Peyer's patch (tissue), 4 donors: ENCODE data around the gene IBSP.

Source experiments
- POLR2A ChIP-seq, 2 donors: fragments of 450-650 bp; IDR thresholded peaks; one replicate each; pipeline ENCODE4 v1.5.1; 2017; ENCODE audit warnings: antibody characterized with exemption in 2 of 2, mild to moderate bottlenecking in 2 of 2, moderate library complexity in 2 of 2
- TF ChIP-seq, protein P1 (sequence below), 6 experiments: fragments of 450-650 bp in 4 of 6; fragments of 200-600 bp in 2 of 6; sonication (generic) in 1 of 6; IDR thresholded peaks; one replicate each; pipeline ENCODE4 v1.5.1; 2017 to 2019; ENCODE audit warnings: antibody characterized with exemption in 6 of 6, mild to moderate bottlenecking in 3 of 6, moderate library complexity in 1 of 6

DNA sequence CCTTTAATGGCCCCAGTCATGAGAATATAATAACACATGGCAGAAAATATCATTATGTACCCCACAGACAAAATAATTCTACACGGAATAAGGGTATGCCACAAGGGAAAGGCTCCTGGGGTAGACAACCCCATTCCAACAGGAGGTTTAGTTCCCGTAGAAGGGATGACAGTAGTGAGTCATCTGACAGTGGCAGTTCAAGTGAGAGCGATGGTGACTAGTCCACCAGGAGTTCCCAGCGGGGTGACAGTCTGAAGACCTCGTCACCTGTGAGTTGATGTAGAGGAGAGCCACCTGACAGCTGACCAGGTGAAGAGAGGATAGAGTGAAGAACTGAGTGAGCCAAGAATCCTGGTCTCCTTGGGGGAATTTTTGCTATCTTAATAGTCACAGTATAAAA, 46.9 kb downstream of the IBSP start:
- TF ChIP-seq, protein P1, sequence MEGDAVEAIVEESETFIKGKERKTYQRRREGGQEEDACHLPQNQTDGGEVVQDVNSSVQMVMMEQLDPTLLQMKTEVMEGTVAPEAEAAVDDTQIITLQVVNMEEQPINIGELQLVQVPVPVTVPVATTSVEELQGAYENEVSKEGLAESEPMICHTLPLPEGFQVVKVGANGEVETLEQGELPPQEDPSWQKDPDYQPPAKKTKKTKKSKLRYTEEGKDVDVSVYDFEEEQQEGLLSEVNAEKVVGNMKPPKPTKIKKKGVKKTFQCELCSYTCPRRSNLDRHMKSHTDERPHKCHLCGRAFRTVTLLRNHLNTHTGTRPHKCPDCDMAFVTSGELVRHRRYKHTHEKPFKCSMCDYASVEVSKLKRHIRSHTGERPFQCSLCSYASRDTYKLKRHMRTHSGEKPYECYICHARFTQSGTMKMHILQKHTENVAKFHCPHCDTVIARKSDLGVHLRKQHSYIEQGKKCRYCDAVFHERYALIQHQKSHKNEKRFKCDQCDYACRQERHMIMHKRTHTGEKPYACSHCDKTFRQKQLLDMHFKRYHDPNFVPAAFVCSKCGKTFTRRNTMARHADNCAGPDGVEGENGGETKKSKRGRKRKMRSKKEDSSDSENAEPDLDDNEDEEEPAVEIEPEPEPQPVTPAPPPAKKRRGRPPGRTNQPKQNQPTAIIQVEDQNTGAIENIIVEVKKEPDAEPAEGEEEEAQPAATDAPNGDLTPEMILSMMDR (IDR thresholded peaks at IDR 0.05), result no peak
- no peak for TF ChIP-seq POLR2A (IDR thresholded peaks at IDR 0.05)
